Sigmoid colon (tissue), 4 donors: ENCODE results near the gene TNFRSF13B.

ENCODE experiments used
- CTCF ChIP-seq, 4 experiments: fragments of 450-650 bp in 3 of 4; fragments of 200-600 bp in 1 of 4; IDR thresholded peaks; one replicate each; pipeline ENCODE4 v1.5.1; 2016 to 2019; ENCODE audit warnings: antibody characterized with exemption in 4 of 4, mild to moderate bottlenecking in 3 of 4, moderate library complexity in 2 of 4
- EP300 ChIP-seq, 4 donors: sonication (generic); formaldehyde crosslinking; IDR thresholded peaks; one replicate each; pipeline ENCODE4 v1.6.1; 2017; ENCODE audit warnings: antibody characterized with exemption in 4 of 4
- POLR2A ChIP-seq, 2 donors: fragments of 450-650 bp; IDR thresholded peaks; one replicate each; pipeline ENCODE4 v1.6.1; 2016; ENCODE audit warnings: antibody characterized with exemption in 2 of 2, mild to moderate bottlenecking in 2 of 2, moderate library complexity in 2 of 2
- POLR2AphosphoS5 ChIP-seq, 4 donors: sonication (generic); formaldehyde crosslinking; IDR thresholded peaks; one replicate each; pipeline ENCODE4 v1.6.1; 2017; ENCODE audit warnings: antibody characterized with exemption in 4 of 4

GRCh38 chr17:16918443-16918842 lies 53.5 kb downstream of the TNFRSF13B start:
- no peak for TF ChIP-seq POLR2A (IDR thresholded peaks at IDR 0.05)
- no peak for TF ChIP-seq CTCF (IDR thresholded peaks at IDR 0.05)
- TF ChIP-seq POLR2AphosphoS5 (IDR thresholded peaks at IDR 0.05) = no peak
- TF ChIP-seq EP300 (IDR thresholded peaks at IDR 0.05) = no peak
